ENCODE results near the gene HELZ. TPM values are rescaled to one million over a fixed set of nuclear protein-coding genes. Genes with fewer than 3 reads are reported as not detected.

Gene HELZ
- total RNA-seq, 2 donors from 2014 or later: 38.7 to 99.4 TPM

DNA sequence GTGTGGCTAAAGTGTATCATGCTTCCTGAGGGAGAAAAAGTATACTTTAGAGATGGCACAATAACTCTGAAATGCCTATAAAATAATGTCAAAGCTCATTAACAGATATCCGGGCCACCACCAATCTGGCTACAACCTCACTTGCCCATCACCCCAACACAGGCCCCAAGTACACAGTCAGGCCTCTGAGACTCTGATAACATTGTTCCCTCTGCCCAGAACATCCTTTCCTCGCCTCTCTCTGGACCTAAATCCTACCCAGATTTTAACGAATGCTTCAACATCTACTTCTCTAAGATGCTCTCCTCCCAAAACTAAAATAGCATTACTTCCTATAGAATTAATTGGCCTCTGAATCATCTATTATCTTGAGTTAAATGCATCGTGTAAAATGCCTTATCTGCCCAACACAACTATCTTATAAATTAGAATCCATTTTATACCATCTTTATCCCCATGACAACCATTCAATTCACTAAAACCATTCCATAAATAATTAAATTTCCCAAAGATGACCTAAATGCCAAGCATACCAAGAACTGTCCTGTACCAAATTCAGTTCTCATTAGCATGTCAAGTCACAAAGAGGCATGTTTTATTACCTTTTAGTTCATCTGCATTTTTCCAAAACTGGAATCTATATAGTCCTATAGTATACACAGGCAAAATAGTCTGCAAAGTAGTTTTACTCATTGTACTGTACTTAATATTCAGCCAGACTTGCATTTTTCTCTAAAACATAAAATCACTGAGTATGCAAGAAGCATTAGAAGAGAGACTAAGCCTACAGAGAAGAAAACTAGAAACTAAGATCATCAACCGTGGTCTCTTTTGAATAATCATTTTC is 15.7 kb downstream of the HELZ start:
- Histone ChIP-seq H3K4me1 (replicated peaks) (no peaks in the 10 kb centered on the region), H3K27me3 (replicated peaks; ENCODE audit: insufficient read depth) (no peaks in the 10 kb centered on the region), H3K9me3 (no peaks in the 10 kb centered on the region), H3K36me3 (no peaks in the 10 kb centered on the region), H3K4me3 (no peak overlapping the region), H3K27ac (no peak overlapping the region)
- TF ChIP-seq CTCF (IDR thresholded peaks at IDR 0.05): no peak
- no peak for DNase-seq (ENCODE audit: low spot score)
- intact Hi-C loops (cut with DNase I): no loop called here
- 79% methylated on average over 5 of the region's 5 CpGs for WGBS

- Histone ChIP-seq H3K9me3 (no peaks in the 10 kb centered on the region), H3K27ac (no peak overlapping the region), H3K27me3 (replicated peaks; ENCODE audit: insufficient read depth) (no peaks in the 10 kb centered on the region), H3K4me3 (no peak overlapping the region), H3K4me1 (replicated peaks) (no peaks in the 10 kb centered on the region), H3K36me3 (no peaks in the 10 kb centered on the region)
- intact Hi-C loops (cut with DNase I): no loop called here
- TF ChIP-seq CTCF (IDR thresholded peaks at IDR 0.05) (no peak), POLR2AphosphoS5 (IDR thresholded peaks at IDR 0.05) (no peak), POLR2A (IDR thresholded peaks at IDR 0.05) (no peak)
- no peak for DNase-seq (ENCODE audit: low spot score)
Observed at GRCh38 chr17:67227488-67227887, 17.5 kb downstream of the HELZ start.

DNA sequence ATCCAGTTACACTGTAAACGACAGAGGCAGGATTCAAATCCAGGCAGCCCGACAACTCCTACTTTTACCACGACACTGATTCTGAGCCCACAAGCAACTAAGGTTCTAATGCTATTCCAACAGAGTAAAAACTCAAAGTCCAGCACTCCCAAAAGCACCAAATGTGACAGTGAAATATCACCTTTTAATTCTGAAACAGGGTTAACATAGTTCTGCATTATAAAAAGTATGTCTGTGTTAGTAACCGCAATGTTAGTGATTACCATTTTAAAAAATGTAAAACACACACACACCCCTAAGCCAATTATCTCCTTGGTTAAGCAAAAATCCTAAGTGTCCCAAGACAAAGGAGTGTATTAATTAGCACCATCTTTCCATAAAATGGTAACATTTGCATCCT is 19.7 kb downstream of the HELZ start:
- no peaks in the 10 kb centered on the region for H3K36me3 ChIP-seq
- no peak for TF ChIP-seq CTCF (IDR thresholded peaks at IDR 0.05)
- TF ChIP-seq POLR2AphosphoS5 (IDR thresholded peaks at IDR 0.05): no peak
- TF ChIP-seq POLR2A (IDR thresholded peaks at IDR 0.05): no peak
- intact Hi-C loops (cut with DNase I): no loop called here
- no peaks in the 10 kb centered on the region for H3K27me3 ChIP-seq (replicated peaks; ENCODE audit: insufficient read depth)
- DNase-seq (ENCODE audit: low spot score): no peak
- no peak overlapping the region for H3K4me3 ChIP-seq
- no peaks in the 10 kb centered on the region for H3K4me1 ChIP-seq (replicated peaks)
- WGBS: 76% methylated on average over 4 of the region's 4 CpGs
- H3K9me3 ChIP-seq: no peaks in the 10 kb centered on the region
- no peak overlapping the region for H3K27ac ChIP-seq

- no peaks in the 10 kb centered on the region for H3K36me3 ChIP-seq
- intact Hi-C loops (cut with DNase I): no loop called here
- H3K9me3 ChIP-seq: no peaks in the 10 kb centered on the region
- 82% methylated on average over 9 of the region's 9 CpGs for WGBS
- no peaks in the 10 kb centered on the region for H3K27me3 ChIP-seq (replicated peaks; ENCODE audit: insufficient read depth)
- DNase-seq (ENCODE audit: low spot score): no peak
- H3K27ac ChIP-seq: no peak overlapping the region
- H3K4me1 ChIP-seq (replicated peaks): no peaks in the 10 kb centered on the region
- TF ChIP-seq CTCF (IDR thresholded peaks at IDR 0.05) (no peak), POLR2A (IDR thresholded peaks at IDR 0.05) (no peak), POLR2AphosphoS5 (IDR thresholded peaks at IDR 0.05) (no peak)
- H3K4me3 ChIP-seq: no peak overlapping the region
Observed at GRCh38 chr17:67224736-67225135, 20.3 kb downstream of the HELZ start.

GRCh38 chr17:67223924-67224323 is 21.1 kb downstream of the HELZ start:
- WGBS: 89% methylated on average over 6 of the region's 6 CpGs
- H3K4me3 ChIP-seq: no peak overlapping the region
- H3K4me1 ChIP-seq (replicated peaks): no peaks in the 10 kb centered on the region
- no peak for TF ChIP-seq POLR2A (IDR thresholded peaks at IDR 0.05)
- no peak for TF ChIP-seq CTCF (IDR thresholded peaks at IDR 0.05)
- no peak for TF ChIP-seq POLR2AphosphoS5 (IDR thresholded peaks at IDR 0.05)
- no peak for DNase-seq (ENCODE audit: low spot score)
- no peaks in the 10 kb centered on the region for H3K9me3 ChIP-seq
- no peaks in the 10 kb centered on the region for H3K27me3 ChIP-seq (replicated peaks; ENCODE audit: insufficient read depth)
- H3K36me3 ChIP-seq: no peaks in the 10 kb centered on the region
- intact Hi-C loops (cut with DNase I): no loop called here
- H3K27ac ChIP-seq: no peak overlapping the region

Data from prostate gland (tissue), 2 donors.